Pulmonary artery endothelial cell (primary cell): Measurements from ENCODE around the gene HOXA5. TPM values are rescaled to one million over a fixed set of nuclear protein-coding genes. Genes with fewer than 3 reads are reported as not detected.

Source experiments
- DNase-seq: peaks from one replicate; pipeline ENCODE4 v3.0.0-alpha.2; 2011; ENCODE audit warnings: low read depth, low spot score
- total RNA-seq: library from RNA; depleted of rRNA; stranded (reverse); fragments of >200 nt; gene quantifications from 2 replicates; pipeline ENCODE4 v1.2.3, GENCODE V29; 2014

The HOXA5 gene
- total RNA-seq, 1 donor from 2014 or later, result 5.9 TPM

DNA sequence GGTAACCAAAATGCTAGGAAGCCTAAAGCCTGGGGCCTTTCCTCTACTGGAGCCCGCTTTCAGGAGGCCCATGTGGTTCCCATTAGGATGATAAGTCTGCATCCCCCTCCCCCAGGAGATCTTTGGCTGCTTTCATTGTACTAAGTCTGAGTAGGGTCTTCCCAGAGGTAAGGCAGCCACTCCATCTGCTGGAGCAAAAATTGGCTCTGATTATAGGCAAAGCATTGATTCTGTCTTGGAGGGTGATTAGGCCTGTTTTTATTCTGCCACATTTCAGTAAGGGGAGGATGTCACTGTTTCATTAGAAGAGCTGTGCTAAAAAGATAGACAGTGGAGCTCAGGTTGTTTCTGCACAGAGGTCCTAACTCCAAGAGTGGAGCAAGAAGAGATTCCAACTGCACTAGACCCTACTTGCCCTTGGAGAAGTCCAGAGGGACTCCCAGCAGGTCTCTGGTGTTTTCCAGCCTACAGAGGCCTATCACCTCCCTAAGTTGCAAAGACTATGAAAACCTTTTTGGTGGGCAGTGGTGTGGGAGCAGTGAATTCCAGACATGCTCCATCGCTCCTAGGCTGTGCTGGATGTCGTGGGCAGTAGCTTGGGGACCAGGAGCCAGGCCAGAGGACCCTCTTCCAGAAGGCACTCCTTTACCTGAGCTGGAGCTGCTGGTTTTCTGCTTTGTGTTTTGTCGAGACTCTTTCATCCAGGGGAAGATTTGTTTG lies 33.9 kb downstream of the HOXA5 start:
- DNase-seq, result no peak

DNA sequence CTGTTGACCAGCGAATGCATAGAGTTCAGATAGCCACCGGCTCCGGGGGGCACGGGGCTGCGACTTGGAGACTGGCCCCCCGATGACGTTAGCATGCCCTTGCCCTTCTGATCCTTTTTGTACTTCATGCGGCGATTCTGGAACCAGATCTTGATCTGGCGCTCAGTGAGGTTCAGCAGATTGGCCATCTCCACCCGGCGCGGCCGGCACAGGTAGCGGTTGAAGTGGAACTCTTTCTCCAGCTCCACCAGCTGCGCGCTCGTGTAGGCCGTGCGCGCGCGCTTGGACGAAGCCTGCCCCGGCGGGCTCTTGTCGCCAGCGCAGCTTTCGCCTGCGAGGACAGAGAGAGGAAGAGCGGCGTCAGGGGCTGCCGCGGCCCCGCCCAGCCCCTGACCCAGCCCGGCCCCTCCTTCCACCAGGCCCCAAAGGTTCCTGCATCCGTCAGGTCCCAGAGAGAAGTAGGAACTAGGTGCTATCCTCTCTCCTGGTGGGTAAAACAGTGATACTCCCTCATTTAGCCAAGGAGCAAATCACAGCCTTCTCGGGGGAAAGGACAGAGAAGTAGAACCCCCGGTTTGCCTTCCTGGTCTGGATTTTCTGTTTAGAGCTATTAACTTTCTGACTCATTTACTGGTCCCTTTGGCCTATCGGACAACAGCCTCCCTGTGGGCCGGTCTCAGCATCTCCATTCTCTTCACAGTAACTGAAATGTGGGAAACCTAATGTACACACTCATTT lies 34.9 kb downstream of the HOXA5 start:
- DNase-seq, result no peak

DNA sequence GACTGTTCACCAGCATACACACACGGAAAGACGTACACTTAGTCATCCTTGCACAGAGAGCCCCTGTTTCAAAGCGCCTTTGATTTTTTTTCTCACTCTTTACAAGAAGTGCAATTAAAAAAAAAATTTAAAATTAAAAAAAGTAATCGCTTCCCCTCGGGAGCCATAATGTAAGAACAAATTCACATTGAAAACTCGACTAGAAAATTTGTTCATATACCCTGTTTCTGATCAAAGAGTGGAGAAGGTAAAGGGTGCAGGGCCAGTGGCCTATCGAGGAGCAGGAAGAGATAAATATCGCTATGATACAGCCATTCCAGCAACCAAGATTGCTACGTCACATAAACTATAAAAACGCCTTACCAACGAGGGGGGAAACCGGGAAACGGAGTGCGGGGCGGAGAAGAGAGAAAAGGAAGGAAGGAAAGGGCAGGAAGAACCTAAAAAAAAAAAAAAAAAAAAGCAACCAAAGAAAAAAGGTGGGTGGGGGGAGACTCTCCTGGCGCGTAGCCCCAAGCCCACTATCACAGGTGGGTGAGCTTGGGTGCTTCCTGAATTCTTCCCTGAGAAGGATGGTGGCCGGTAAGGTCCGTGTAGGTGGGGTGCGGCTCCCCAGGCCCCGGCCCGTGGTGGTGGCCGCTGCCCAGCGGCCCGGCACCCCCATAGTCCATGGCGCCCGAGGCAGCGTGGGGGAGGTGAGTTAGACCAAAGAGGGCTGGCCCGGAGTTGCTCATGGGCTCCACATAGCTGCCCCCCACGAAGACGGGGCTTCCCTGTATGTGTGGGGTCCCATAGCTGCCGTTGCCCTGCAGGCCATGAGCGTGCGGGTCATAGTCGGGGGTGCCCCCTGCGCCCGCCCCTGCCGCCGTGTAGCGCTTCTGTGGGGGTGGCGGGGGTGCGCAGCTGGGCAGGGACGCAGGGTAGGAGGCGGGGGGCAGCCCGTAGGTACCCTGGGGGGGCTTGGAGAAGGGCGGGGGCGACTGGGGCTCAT lies 35.8 kb downstream of the HOXA5 start:
- DNase-seq, result no peak

DNA sequence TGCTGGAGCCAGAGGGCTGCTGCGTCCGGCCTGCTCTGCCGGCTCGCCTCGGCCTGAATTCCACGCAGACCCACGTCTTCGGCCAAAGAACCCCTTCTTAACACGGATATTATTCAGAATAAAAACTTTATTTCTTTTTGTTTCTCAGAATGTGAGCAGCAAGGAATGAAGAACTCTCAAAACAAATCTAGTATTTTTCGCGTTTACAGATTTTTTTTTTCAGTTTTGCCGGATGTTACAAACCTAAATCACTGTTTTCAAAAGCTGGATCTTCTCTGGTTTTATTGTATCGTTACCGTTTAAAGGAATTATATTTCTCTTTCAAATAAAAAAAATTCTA lies 36.6 kb downstream of the HOXA5 start:
- DNase-seq, result no peak

DNA sequence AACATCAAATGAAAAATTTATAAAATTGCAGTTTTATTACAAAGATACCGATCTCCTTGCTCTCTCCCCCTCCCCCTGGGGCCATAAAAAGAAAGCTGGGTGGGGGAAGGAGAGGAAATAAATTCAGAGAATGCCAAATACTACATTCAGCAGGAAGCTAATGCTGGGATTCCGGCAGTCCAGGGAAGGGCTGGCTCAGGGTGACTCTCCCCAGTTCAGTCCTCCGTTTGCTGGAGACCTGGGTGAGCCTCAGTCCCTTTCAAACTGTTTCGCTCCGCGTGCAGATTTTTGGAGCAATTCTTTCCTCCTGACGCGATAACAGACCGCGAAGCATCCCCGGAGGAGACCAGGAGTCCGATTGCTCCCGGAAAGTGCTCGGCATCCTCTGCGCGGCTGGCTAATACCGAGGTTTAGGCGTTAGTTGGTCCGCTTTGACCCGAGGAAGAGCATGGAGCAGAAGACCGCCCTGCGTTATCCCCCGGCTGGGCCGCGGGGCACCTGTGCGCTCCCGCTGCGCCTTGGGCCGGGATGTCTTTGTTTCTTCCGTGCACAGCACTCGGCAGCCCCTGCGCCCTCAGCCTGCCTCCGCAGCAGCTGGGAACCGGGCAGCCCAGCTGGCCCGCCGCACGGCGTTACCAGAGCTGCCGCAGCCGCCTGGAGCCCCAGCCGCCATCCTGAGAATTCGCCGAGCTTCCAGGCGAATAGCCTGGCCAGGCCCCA lies 37.1 kb downstream of the HOXA5 start:
- no peak for DNase-seq

DNA sequence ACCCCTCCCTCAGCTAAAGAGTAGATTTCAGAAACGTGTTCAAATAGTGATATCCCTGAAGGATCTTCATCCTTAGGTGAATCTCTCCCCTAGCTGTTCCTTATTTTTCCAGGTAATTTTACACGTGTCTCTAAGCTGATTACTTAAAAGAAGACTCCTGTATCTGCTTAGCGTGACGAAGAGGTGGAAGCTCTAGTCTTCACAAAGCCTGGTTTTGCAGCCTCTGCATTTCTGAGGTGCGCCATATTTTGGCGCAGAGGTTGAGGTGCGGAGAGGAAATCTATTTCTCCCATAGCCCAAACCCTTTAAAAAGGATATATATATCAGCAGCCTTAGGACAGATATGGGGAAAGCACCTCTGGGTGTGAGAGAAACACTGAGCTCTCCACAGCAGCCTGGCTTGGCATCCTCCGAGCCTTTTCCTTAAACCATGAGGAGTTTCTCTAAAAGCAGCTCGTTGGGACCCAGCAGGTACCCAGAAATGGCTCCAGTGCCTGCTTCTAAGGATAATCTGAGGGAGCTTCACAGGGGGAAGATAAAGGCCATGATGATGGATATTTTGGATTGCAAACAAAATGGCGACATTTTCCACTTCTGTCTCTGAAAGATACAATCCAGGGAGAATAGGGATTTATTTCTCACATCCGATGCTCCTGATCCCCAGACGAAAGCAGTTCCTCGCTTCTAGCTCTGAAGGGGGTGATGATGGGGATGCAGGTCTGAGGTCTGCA lies 38.0 kb downstream of the HOXA5 start:
- DNase-seq, result no peak

DNA sequence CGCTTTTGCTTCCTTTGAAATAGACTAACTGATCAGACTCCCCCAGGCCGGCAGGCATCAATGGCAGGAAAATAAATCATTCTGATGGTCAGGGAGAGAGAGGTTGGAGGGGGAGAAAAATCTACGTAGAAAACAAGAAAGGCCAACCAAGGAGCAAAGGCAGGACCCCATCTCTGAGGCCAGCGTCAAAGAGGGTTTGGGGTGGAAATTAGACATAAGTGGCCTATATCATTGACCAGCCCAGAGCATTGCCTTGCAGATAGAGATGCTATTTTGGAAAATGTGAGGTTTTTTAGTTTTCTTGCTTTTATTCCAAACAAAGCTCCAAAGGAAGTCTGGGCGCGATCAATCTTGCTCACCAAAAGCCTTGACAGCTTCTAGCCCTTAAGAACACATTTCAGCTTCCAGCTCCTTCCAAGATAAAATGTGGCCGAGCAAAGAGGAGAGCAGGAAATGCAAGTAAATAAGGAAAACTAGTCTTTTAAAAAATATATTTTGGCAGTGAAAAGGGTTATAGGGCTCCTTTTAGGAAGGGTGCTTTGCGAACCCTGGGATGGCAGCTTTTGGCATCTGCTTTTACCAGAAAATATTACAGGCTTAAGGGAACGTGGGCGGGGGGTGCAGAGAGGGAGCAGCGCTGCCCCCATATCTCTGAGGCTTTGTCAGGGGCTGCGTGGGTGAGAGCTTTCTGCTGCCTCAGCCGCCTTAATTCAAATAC lies 39.0 kb downstream of the HOXA5 start:
- no peak for DNase-seq

DNA sequence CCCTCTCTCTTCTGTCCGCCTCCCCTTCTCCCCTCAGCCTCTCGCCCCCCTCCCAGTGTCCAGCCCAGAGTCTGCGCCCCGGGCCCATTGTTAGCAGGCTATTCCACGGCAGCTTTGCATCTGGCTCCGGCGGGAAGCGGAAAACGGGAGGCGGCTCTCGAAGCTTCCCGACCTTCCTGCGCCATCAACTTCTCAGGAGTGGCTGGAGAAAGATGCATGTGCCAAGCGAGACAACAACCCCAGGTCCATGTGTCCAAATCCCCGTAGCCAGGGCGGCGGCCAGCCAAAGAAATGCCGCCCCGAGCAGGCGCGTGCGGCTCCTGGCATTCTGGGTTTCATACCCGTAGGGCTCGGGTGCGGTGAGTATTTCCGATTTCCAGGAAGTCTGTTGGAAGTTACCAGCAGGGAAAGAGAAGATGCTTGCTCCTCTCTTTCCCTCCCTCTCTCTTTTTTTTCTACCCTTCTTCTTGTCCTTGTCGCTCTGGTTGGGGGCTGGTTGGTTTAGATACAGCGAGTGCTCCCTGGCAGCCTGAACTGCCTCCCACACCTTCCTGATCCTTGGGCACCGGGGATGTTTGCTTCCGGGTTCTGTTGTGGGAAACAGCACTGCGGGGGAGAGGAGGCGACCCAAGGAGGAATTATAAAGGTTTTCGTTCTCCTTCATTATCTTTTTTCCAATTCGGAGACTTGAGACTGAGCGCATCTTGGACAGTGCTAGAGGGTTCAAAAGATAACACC lies 39.8 kb downstream of the HOXA5 start:
- DNase-seq, result no peak

DNA sequence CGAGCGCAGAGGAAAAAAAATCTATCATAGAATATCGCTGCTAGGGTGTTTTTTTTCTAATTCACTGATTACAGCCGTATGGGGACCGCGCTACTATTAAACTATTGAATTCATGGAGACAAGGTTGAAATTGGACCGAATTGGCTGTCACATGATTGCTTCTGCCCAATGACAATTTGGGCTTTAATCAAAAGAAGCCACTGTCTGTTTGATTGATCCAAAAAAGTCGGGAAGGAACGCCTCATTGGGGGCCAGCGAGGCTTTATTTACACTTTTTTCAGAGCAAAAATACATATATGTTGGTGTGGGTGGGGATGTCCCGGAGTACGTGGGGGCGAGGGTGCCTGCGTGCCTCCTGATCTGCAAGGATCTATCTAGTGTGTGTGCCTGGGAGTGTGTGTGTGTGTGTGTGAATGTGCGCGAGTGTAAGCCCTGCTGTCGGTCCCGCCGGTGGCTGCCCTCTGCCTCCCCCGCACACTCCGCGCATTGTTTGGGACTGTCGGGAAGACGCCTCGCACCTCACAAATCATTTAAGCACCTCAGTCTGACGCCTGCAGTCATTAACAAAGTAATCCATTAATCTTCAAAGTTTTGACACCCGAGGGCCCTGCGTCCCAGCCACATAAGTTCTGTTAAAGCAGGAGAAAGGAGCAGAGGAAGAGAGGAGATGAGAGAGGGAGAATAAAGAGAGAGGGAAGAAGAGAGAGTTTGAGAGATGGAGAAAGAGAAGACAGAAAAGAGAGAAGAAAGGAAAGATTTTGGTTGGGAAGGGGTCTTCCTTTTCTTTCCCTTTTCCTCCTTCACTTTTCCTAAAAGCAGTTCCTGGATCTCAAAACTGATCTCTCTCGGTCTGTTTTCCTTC lies 40.7 kb downstream of the HOXA5 start, which contains the start of gene HOXA2:
TSS of gene HOXA2 (minus strand) at position 103 of the 862 bp plus-strand sequence. CDS start 183 bp downstream, outside the sequence.
- DNase-seq, result no peak

DNA sequence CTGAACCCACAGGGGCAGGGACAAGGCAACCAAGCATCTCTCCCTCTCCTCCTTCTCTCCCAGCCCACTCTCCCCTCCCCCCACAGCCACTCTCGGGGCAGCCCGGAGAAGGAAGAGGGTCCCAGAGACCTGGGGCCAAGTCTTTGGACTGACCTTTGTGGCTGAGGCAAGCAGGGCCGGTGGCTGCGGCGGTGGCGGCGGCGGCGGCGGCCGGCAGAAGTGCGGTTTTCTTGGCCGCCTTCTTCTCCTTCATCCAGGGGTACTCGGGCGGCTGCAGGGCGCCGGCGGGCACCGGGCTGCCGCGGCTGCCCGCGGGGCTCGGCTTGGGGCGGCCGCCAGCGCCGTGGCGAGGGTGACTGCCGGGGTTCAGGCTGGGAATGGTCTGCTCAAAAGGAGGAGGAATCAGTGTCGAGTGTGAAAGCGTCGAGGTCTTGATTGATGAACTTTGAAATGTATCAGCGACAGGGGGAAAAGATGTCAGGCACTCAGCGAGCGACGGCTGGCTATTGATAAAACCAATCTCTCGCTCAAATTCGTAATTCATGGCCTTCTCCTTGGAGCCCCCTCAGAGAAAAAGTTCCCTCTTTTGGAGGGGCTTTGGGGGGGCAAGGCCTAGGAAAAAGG lies 41.4 kb downstream of the HOXA5 start:
- DNase-seq, result no peak

DNA sequence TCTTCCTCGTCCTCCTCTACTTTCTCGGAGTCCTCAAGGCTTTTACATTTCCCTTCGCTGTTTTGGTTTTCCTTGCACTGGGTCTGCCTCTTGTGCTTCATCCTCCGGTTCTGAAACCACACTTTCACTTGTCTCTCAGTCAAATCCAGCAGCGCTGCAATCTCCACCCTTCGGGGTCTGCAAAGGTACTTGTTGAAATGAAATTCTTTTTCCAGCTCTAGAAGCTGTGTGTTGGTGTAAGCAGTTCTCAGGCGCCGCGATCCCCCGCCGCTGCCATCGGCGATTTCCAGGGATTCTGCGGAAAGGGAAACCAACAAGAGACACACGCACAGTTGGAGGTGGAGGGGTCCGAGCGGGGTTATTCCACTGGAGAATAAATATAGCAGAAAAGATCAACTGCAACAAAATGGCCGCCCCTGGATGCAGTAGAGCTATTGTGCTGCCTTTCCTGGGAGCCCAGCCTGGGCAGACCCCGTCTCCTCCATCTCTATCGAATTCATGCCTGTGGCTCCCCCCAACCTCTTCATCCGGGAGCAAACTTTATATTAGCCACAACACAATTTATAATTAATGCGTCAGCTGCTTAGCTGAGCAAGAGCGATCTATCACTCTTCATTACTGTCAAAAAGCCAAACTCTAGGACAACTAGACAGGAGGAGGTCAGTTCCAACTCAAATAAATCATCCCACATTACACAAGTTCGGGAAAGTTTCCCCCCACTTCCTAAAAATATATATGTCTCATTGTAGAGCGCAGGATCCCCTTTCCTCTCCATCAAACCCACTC lies 42.1 kb downstream of the HOXA5 start:
- no peak for DNase-seq

DNA sequence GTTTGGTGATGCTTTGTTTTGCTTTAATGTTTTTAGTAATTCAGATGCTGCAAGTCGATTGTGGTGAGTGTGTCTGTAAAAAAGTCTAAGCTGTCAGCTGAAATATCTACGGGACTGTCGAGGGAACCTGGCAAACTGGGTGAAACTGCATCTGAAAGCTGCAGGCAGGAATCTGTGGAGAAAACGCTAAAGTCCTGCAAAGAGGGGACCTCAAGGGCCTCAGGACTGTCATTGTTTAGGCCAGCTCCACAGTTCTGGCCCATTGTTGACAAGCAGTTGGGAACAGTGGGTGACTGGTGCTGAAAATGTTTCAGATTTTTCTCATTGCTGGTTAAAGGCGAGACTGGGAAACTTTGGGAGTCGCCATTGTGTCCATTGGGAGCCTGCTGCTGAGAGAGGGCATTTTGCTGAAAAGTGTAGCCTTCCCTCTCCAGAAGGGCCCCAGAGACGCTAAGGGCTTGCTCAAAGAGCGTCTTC lies 42.7 kb downstream of the HOXA5 start:
- no peak for DNase-seq

DNA sequence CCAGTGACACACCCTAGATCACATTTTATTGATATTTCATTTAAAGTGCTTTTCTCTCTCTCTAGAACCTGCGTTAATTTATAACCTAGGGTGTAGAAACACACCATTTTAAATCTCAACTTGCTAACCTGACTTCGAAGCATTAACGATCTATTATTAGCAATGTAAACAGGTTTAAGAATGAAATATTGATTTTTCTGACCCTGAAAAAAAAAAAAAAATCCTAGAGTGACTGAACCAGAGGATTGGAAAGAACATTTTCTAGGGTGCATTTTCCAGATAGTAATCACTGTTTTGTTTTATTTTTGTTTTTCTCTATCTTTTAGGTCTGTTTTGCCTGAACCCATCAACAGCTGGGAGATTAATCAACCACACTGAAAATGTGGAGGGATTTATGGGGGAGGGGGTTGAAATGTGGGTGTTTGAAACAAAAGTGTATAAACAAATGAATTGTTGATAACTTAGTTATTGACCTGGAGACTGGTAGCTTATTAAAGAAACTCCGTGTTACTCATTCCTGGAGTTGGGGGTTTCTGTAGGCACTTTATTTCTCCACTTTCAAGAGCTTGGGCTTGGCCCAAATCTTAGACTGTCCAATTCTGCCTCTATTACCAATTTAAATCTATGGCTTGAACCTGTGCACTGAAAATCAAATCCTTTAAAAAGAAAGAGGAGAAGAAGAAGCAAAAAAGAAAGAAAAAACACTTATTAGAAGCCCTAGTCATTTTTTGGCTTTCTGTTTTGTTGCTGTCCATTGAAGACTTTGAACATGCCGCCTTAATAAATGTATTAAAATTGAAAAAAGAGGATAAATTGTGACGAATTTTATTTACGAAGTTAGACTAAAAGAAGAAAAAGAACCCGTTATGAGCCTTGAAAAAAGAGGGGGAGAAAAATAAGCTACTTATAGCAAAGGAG lies 43.8 kb downstream of the HOXA5 start:
- no peak for DNase-seq

DNA sequence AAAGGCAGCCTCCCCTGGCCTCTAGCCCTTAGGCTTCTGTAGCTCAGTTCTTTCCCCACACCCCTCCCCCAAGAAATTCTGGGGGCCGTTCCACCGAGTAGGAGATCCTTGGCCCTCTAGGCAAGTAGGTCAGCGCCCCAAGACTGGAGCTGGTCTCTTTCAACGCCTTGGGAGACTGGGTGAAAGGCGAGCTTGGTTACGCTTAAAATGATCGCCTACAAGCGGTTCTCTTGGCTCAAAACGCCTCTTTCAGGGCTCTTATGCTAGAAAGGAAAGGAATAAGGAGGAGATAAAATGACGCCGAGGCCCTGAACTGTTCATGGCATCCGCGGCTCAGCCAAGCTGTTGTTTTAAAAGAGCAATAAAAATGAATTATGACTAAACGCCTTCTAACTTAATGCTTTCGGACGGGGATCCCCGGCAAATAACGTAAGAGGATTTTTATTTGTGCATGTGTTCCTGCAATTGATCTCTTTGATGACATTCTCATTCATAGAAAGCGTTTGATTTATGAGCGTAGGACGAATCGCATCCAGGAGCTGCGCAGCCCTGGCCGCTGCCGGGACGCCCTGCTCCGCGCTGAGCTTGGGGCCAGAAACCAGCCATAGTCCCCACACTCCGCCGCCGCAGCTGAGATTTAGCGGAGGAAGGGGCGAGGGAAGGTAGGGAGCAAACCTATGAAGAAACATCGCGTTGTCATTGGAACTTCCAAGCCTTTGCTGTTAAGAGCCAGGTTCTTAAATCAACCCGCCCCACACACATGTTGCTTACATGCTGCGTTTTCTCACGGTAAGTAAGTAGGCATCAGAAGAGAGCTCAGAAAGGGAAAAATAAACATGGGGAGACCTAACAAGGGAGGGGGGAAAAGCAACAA lies 44.7 kb downstream of the HOXA5 start:
- DNase-seq, result no peak
